Colonic mucosa (tissue), 4 donors: Measurements from ENCODE around the gene MDFIC2. TPM values are rescaled to one million over a fixed set of nuclear protein-coding genes. Genes with fewer than 3 reads are reported as not detected.

Source experiments
- DNase-seq: peaks from one replicate; pipeline ENCODE4 v3.0.0-alpha.2; 2020
- H3K27ac ChIP-seq: fragments of 200-600 bp; one replicate; pipeline ENCODE4 v1.8.0; 2021
- H3K27me3 ChIP-seq: fragments of 200-600 bp; one replicate; pipeline ENCODE4 v1.8.0; 2021
- H3K36me3 ChIP-seq: fragments of 200-600 bp; one replicate; pipeline ENCODE4 v1.8.0; 2021
- H3K4me1 ChIP-seq: fragments of 200-600 bp; one replicate; pipeline ENCODE4 v1.8.0; 2021; ENCODE audit warnings: mild to moderate bottlenecking
- H3K4me3 ChIP-seq: fragments of 200-600 bp; one replicate; pipeline ENCODE4 v1.8.0; 2021
- H3K9ac ChIP-seq, 2 donors: one replicate each; pipeline ENCODE4 v1.7.0; 2013; ENCODE audit warnings: control low read depth in 2 of 2, low read depth in 2 of 2, low read length in 2 of 2
- H3K9me3 ChIP-seq: fragments of 200-600 bp; one replicate; pipeline ENCODE4 v1.8.0; 2021
- intact Hi-C: fragments of 100-400 bp; cut with DNase I; formaldehyde crosslinking; loops from one replicate; pipeline ENCODE4 v1.14.1; 2022
- total RNA-seq, 2 donors: library from RNA; stranded (reverse); fragmentation: NEBNext Ultra II Directional in 1 of 2; extraction: Animal tissue kit (Norgen Biotek cat#: 25700) in 1 of 2; gene quantifications; one replicate each; pipeline ENCODE4 v1.2.1, GENCODE V29; 2021
- TF ChIP-seq, protein P1 (sequence below): fragments of 200-600 bp; IDR thresholded peaks from one replicate; pipeline ENCODE4 v1.8.0; 2022; ENCODE audit warnings: antibody characterized with exemption, mild to moderate bottlenecking
- donor health status: healthy.
- donor health status: DM: no; HTN: no; CAD: no.
- donor health status: DM: no; HTN: no; CAD: no.

MDFIC2 gene
- total RNA-seq: not detected

GRCh38 chr3:70312336-70312735 is at the start of gene MDFIC2:
MDFIC2 (minus strand) TSS chr3:70312638; CDS start chr3:70311973, 665 bp downstream.
- no peak for DNase-seq
- Histone ChIP-seq H3K36me3 (no peaks in the 10 kb centered on the region), H3K4me3 (no peak within 1 kb of the TSS), H3K27ac (no peak within 1 kb of the TSS), H3K27me3 (no peaks in the 10 kb centered on the region), H3K4me1 (no peaks in the 10 kb centered on the region), H3K9me3 (no peaks in the 10 kb centered on the region), H3K9ac (no peak within 1 kb of the TSS)
- intact Hi-C loops: no loop called here
- TF ChIP-seq, protein P1, sequence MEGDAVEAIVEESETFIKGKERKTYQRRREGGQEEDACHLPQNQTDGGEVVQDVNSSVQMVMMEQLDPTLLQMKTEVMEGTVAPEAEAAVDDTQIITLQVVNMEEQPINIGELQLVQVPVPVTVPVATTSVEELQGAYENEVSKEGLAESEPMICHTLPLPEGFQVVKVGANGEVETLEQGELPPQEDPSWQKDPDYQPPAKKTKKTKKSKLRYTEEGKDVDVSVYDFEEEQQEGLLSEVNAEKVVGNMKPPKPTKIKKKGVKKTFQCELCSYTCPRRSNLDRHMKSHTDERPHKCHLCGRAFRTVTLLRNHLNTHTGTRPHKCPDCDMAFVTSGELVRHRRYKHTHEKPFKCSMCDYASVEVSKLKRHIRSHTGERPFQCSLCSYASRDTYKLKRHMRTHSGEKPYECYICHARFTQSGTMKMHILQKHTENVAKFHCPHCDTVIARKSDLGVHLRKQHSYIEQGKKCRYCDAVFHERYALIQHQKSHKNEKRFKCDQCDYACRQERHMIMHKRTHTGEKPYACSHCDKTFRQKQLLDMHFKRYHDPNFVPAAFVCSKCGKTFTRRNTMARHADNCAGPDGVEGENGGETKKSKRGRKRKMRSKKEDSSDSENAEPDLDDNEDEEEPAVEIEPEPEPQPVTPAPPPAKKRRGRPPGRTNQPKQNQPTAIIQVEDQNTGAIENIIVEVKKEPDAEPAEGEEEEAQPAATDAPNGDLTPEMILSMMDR: no peak

DNA sequence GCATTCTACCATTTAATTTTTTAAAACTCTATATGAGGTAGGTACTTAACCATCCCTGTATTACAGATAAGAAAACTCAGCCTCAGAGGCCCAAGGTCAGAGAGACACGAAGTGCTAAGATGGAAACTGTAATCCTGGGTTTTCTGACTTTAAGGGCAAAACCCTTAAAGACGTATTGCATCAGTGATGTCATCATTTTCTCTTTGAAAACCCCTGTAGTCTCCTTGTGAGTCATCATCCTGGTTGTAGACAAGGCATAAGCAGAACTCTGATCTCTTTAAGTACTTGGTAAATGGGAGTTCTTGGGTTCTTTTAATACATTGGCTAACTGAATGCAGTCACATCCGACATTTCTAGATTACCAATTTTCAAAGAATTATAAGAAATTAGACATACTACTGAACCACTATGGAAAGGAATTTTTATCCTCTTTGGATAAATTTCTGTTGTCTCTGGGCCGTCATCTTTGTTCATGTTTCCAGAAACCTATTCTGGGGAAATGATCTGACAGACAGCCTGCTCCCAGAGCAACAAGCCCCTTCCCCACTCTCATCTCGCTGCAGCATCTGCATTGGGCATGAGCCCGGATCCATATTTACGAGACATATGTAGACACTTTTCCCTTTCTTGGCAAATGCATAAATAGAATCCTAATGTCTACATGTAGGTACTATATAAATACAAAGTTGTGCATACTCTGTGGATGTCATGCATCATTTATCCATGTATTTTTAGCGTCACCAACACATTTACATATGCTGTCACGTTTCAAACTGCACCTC is 48.7 kb upstream of the MDFIC2 start:
- intact Hi-C loops: no loop called here
- H3K4me1 ChIP-seq: no peaks in the 10 kb centered on the region
- no peak for DNase-seq
- no peak overlapping the region for H3K9ac ChIP-seq
- H3K27ac ChIP-seq: no peak overlapping the region
- no peaks in the 10 kb centered on the region for H3K36me3 ChIP-seq
- H3K27me3 ChIP-seq: no peaks in the 10 kb centered on the region
- no peak overlapping the region for H3K4me3 ChIP-seq
- TF ChIP-seq, protein P1: no peak
- no peaks in the 10 kb centered on the region for H3K9me3 ChIP-seq

GRCh38 chr3:70359711-70360110 is 47.3 kb upstream of the MDFIC2 start:
- H3K9ac ChIP-seq: no peak overlapping the region
- no peak overlapping the region for H3K27ac ChIP-seq
- intact Hi-C loops: no loop called here
- DNase-seq: no peak
- no peaks in the 10 kb centered on the region for H3K9me3 ChIP-seq
- H3K36me3 ChIP-seq: no peaks in the 10 kb centered on the region
- no peak overlapping the region for H3K4me3 ChIP-seq
- H3K4me1 ChIP-seq: no peaks in the 10 kb centered on the region
- TF ChIP-seq, protein P1: no peak
- H3K27me3 ChIP-seq: no peaks in the 10 kb centered on the region

GRCh38 chr3:70358978-70359580 is 46.6 kb upstream of the MDFIC2 start:
- intact Hi-C loops: no loop called here
- TF ChIP-seq, protein P1: peak; percentile 44
- H3K9ac ChIP-seq: no peak overlapping the region
- no peaks in the 10 kb centered on the region for H3K9me3 ChIP-seq
- no peaks in the 10 kb centered on the region for H3K4me1 ChIP-seq
- no peaks in the 10 kb centered on the region for H3K27me3 ChIP-seq
- no peak overlapping the region for H3K27ac ChIP-seq
- peak; percentile 19 for DNase-seq
- no peak overlapping the region for H3K4me3 ChIP-seq
- no peaks in the 10 kb centered on the region for H3K36me3 ChIP-seq

GRCh38 chr3:70352215-70352614 is 39.8 kb upstream of the MDFIC2 start:
- Histone ChIP-seq H3K9ac (no peak overlapping the region), H3K9me3 (no peaks in the 10 kb centered on the region), H3K36me3 (no peaks in the 10 kb centered on the region), H3K4me3 (no peak overlapping the region), H3K27me3 (no peaks in the 10 kb centered on the region), H3K4me1 (no peaks in the 10 kb centered on the region), H3K27ac (no peak overlapping the region)
- TF ChIP-seq, protein P1: no peak
- no peak for DNase-seq
- intact Hi-C loops: no loop called here
